Gastrocnemius medialis (tissue), 4 donors: ENCODE results near the gene KRT33A. TPM values are rescaled to one million over a fixed set of nuclear protein-coding genes. Genes with fewer than 3 reads are reported as not detected.

Source experiments
- ATAC-seq, 2 donors: fragments of 150-250 bp; one replicate each; pipeline ENCODE4 v1.9.1; 2016
- DNase-seq, 2 donors: peaks; one replicate each; pipeline ENCODE4 v3.0.0-alpha.2; 2019
- H3K27ac ChIP-seq, 4 donors: fragments of 200-600 bp; sonication (generic); 1 replicate in 1 of 4; 2 replicates in 3 of 4; pipeline ENCODE4 v1.5.1; 2016 to 2018; ENCODE audit warnings: mild to moderate bottlenecking in 2 of 4, moderate library complexity in 1 of 4
- H3K27me3 ChIP-seq, 3 donors: fragments of 200-600 bp; sonication (generic) in 2 of 3; 1 replicate in 1 of 3; 2 replicates in 2 of 3; pipeline versions ENCODE4 v1.5.1 to v1.6.0; 2016 to 2019; ENCODE audit warnings: mild to moderate bottlenecking in 1 of 3, moderate library complexity in 1 of 3
- H3K36me3 ChIP-seq, 2 donors: fragments of 200-600 bp; sonication (generic) in 1 of 2; one replicate each; pipeline ENCODE4 v1.5.1; 2017 to 2018
- H3K4me1 ChIP-seq, 2 donors: fragments of 200-600 bp; sonication (generic) in 1 of 2; one replicate each; pipeline ENCODE4 v1.5.1; 2016 to 2017; ENCODE audit warnings: mild to moderate bottlenecking in 2 of 2
- H3K4me3 ChIP-seq, 4 donors: fragments of 200-600 bp; sonication (generic) in 3 of 4; 1 replicate in 1 of 4; 2 replicates in 3 of 4; pipeline ENCODE4 v1.5.1; 2016 to 2019; ENCODE audit warnings: mild to moderate bottlenecking in 2 of 4
- H3K9me3 ChIP-seq, 3 donors: fragments of 200-600 bp; sonication (generic) in 2 of 3; 1 replicate in 1 of 3; 2 replicates in 2 of 3; pipeline ENCODE4 v1.5.1; 2016 to 2019
- CTCF ChIP-seq, 5 experiments: fragments of 450-650 bp in 3 of 5; fragments of 200-600 bp in 2 of 5; sonication (generic) in 2 of 5; IDR thresholded peaks in 4 of 5; conservative IDR thresholded peaks in 1 of 5; 1 replicate in 4 of 5; 2 replicates in 1 of 5; pipeline ENCODE4 v1.5.1; 2016 to 2019; ENCODE audit warnings: antibody characterized with exemption in 5 of 5, mild to moderate bottlenecking in 3 of 5, moderate library complexity in 3 of 5
- POLR2A ChIP-seq, 2 donors: fragments of 450-650 bp; IDR thresholded peaks; one replicate each; pipeline ENCODE4 v1.6.1; 2017; ENCODE audit warnings: antibody characterized with exemption in 2 of 2, mild to moderate bottlenecking in 2 of 2, moderate library complexity in 2 of 2
- in situ Hi-C, 4 donors: fragments of 200-750 bp; cut with MboI; loops; one replicate each; pipeline versions ENCODE4 v1.15.0 to v1.8.0; 2017; ENCODE audit warnings: low sequenced_read_pairs in 4 of 4
- intact Hi-C: fragments of 100-400 bp; cut with DNase I; formaldehyde crosslinking; loops from one replicate; pipeline ENCODE4 v1.15.1; 2023; ENCODE audit warnings: low total_unique reads
- total RNA-seq, 4 donors: library from RNA; depleted of rRNA; stranded (reverse); fragments of >200 nt; gene quantifications; one replicate each; pipeline versions ENCODE4 v1.1.0 to v1.2.3, GENCODE V29; 2016

Gene KRT33A
- total RNA-seq, 4 donors from 2014 or later: not detected

- Histone ChIP-seq H3K4me3 (no peak within 1 kb of the TSS), H3K9me3 (no peaks in the 10 kb centered on the region), H3K27me3 (peaks cover 2 to 18% (median 10%) of the 10 kb centered on the region in 3 donors), H3K36me3 (no peaks in the 10 kb centered on the region), H3K27ac (no peak within 1 kb of the TSS), H3K4me1 (peaks cover 7 to 8% of the 10 kb centered on the region in 2 donors)
- TF ChIP-seq POLR2A (IDR thresholded peaks at IDR 0.05) (no peak), CTCF (IDR thresholded peaks at IDR 0.05 in 4 of 5, conservative IDR thresholded peaks at IDR 0.05 in 1 of 5) (no peak)
- no peak for ATAC-seq
- DNase-seq: no peak
- in situ Hi-C loops: loop anchor here in 1 of 4 donors (25.0 kb wide), 1 partner anchor 397 kb away; no protein-coding TSS in a partner anchor
- intact Hi-C loops: no loop called here
These were observed 41.7 kb downstream of the KRT33A start, which contains the start of gene KRTAP16-1 for GRCh38 chr17:41308918-41309359. TSS of gene KRTAP16-1 (minus strand) at chr17:41309309. CDS start at chr17:41309253, 56 bp downstream.

GRCh38 chr17:41308251-41308917, 42.2 kb downstream of the KRT33A start:
- Histone ChIP-seq H3K36me3 (no peaks in the 10 kb centered on the region), H3K4me3 (no peak overlapping the region), H3K9me3 (no peaks in the 10 kb centered on the region), H3K27me3 (peaks cover 7 to 18% (median 14%) of the 10 kb centered on the region in 3 donors), H3K27ac (no peak overlapping the region), H3K4me1 (peaks cover 7 to 8% of the 10 kb centered on the region in 2 donors)
- peak; percentile 45 to 69 for ATAC-seq
- in situ Hi-C loops: loop anchor here in 1 of 4 donors (25.0 kb wide), 1 partner anchor 396 kb away; no protein-coding TSS in a partner anchor
- TF ChIP-seq POLR2A (IDR thresholded peaks at IDR 0.05): no peak
- TF ChIP-seq CTCF (IDR thresholded peaks at IDR 0.05 in 4 of 5, conservative IDR thresholded peaks at IDR 0.05 in 1 of 5): no peak
- intact Hi-C loops: no loop called here
- peak in 1 of 2 donors; percentile 53 for DNase-seq

- Histone ChIP-seq H3K27me3 (peaks cover 8 to 18% (median 14%) of the 10 kb centered on the region in 3 donors), H3K4me3 (no peak overlapping the region), H3K4me1 (peaks cover 7 to 8% of the 10 kb centered on the region in 2 donors), H3K27ac (no peak overlapping the region), H3K9me3 (no peaks in the 10 kb centered on the region), H3K36me3 (no peaks in the 10 kb centered on the region)
- in situ Hi-C loops (loop anchor here in 1 of 4 donors (25.0 kb wide), 1 partner anchor 395 kb away; no protein-coding TSS in a partner anchor), intact Hi-C loops (no loop called here)
- no peak for TF ChIP-seq CTCF (IDR thresholded peaks at IDR 0.05 in 4 of 5, conservative IDR thresholded peaks at IDR 0.05 in 1 of 5)
- TF ChIP-seq POLR2A (IDR thresholded peaks at IDR 0.05): no peak
- DNase-seq (no peak), ATAC-seq (no peak)
These were observed 43.0 kb downstream of the KRT33A start for GRCh38 chr17:41307647-41308046.

GRCh38 chr17:41304091-41304490, 46.5 kb downstream of the KRT33A start:
- TF ChIP-seq CTCF (IDR thresholded peaks at IDR 0.05 in 4 of 5, conservative IDR thresholded peaks at IDR 0.05 in 1 of 5): no peak
- TF ChIP-seq POLR2A (IDR thresholded peaks at IDR 0.05): no peak
- H3K4me3 ChIP-seq: no peak overlapping the region
- no peaks in the 10 kb centered on the region for H3K9me3 ChIP-seq
- in situ Hi-C loops (loop anchor here in 1 of 4 donors (25.0 kb wide), 1 partner anchor 392 kb away; no protein-coding TSS in a partner anchor), intact Hi-C loops (no loop called here)
- DNase-seq (no peak), ATAC-seq (no peak)
- peaks cover 8 to 25% (median 18%) of the 10 kb centered on the region in 3 donors for H3K27me3 ChIP-seq
- H3K36me3 ChIP-seq: no peaks in the 10 kb centered on the region
- H3K4me1 ChIP-seq: peaks cover 5 to 6% of the 10 kb centered on the region in 2 donors
- H3K27ac ChIP-seq: no peak overlapping the region
